Renal cortical epithelial cell (primary cell): ENCODE results near the gene ARHGAP28. TPM values are rescaled to one million over a fixed set of nuclear protein-coding genes. Genes with fewer than 3 reads are reported as not detected.
"Not testable (repeated sequence)": the region's sequence is repeated elsewhere in the genome, so short reads cannot be mapped to it uniquely, and the experiment has no call there.

Experiments used
- DNase-seq: peaks from one replicate; pipeline ENCODE4 v3.0.0-alpha.2; 2011; ENCODE audit warnings: low read depth
- total RNA-seq: library from RNA; depleted of rRNA; stranded (reverse); fragments of >200 nt; gene quantifications from 2 replicates; pipeline ENCODE4 v1.2.3, GENCODE V29; 2014

Gene ARHGAP28
- total RNA-seq, 1 donor from 2014 or later: 1.2 TPM

DNA sequence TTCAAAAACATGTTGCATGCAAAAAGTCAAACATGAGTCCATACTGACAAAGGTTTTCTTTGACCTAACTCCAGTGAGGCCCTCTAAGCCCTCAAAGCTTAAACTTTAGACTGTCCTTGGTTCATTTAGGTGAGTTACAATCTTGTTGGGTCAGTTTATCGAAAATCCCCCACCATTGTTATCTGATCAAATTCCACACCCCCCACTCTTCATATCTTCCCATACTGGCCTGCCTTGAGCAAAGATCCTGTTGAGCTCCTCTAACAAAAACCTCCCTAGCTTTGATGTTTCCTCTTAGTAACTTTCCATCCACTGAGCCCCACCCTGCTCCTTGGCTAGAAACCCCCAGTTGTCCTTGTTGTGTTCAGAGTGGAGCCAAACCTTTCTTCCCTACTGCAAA, 193.7 kb downstream of the ARHGAP28 start:
- DNase-seq: no peak

- DNase-seq: no peak
These were observed 197.6 kb downstream of the ARHGAP28 start for GRCh38 chr18:6927153-6927552.

GRCh38 chr18:6928359-6928758, 198.8 kb downstream of the ARHGAP28 start:
- DNase-seq: no peak

- DNase-seq: no peak
These were observed 200.0 kb downstream of the ARHGAP28 start for GRCh38 chr18:6929370-6930102.

DNA sequence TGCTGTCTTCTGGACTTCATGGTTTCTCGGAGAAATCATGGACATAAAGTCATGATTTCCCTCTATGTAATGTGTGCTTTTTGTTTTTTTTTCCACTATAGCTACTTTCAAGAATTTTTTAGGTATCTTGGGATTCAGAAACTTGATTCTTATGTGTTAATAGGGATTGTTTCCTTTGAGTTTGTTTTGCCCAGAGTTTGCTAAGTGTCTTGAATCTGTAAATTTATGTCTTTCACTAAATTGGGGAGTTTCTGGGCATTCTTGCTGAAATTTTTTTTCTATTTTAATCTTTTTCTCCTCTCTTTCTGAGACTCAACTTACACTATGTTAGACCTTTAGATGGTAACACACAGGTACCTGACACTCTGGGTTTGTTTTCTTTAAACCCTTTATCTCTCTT, 205.3 kb downstream of the ARHGAP28 start:
- no peak for DNase-seq

DNA sequence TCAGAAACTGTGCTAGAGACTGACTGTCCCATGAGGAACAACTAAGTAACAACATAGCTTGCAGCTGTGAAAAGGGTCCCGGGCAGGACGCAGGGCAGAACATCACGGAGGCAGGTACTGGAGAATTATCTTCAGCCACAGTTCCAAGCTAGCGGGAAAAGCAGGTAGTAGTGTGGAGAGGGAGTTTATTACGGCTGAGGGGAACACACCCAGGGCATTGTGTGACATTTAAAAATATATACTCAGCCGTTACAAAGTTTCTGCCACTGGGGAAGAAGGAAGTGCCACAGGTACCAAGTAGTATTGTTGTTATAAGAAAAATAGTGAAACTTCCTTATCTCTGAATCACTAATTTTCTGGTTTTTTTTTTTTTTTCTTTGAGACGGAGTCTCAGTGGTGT, 208.5 kb downstream of the ARHGAP28 start:
- DNase-seq: no peak

DNA sequence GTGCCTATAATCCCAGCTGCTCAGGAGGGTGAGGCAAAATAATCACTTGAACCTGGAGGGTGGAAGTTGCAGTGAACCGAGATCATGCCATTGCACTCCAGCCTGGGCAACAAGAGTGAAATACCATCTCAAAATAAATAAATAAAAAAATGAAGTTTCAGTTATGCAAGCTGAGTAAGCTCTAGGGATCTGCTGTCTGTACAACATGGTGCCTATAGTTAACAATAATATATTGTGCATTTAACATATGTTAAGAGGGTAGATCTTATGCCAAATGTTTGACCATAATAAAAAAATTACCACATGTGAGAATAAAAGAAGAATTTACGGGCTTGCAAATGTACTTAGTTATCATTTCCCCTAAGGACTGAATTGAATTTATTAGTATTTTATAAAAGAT, 208.9 kb downstream of the ARHGAP28 start:
- DNase-seq: not testable (repeated sequence)

GRCh38 chr18:6939972-6940371, 210.5 kb downstream of the ARHGAP28 start:
- no peak for DNase-seq

- no peak for DNase-seq
These were observed 210.9 kb downstream of the ARHGAP28 start for GRCh38 chr18:6940451-6940850.

- DNase-seq: no peak
These were observed 212.5 kb downstream of the ARHGAP28 start for GRCh38 chr18:6941996-6942395.

- no peak for DNase-seq
These were observed 213.2 kb downstream of the ARHGAP28 start for GRCh38 chr18:6942742-6943141.

- DNase-seq: no peak
These were observed 213.6 kb downstream of the ARHGAP28 start for GRCh38 chr18:6943143-6943542.

DNA sequence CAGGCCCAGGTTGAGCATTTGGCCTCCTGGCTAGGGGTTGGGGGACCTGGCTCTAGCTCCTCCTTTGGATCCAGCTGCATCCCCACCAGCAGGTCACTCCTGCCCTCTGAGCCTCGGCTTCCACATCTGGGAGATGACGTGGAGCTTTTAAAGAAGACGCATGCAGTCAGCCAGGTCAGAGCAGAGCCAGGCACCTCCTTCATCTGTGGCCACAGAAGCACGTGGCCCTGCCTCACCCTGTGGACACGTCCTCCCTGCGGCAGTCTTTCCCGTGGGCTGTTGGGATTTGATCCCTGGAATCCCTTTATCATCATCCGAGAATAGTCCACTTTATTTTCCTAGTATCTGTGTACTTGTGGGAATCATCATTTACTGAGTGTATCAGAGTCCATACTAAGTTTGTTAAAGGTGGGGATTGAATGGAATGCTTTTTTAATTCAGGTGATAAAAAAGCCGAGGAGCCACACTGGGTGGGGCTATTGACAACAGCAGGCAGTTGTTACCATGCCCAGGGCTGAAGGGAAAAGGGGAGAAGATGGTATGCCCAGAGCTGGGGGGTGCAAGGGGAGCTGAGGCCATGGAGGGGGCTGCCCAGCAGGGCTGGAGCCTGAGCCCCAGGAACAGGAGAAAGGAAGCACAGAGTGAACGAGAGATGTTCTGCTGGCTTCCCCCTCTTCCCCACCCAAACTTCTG, 218.0 kb downstream of the ARHGAP28 start:
- no peak for DNase-seq

GRCh38 chr18:6948281-6949055, 219.0 kb downstream of the ARHGAP28 start:
- DNase-seq: no peak

- DNase-seq: no peak
These were observed 220.5 kb downstream of the ARHGAP28 start for GRCh38 chr18:6949800-6950586.

DNA sequence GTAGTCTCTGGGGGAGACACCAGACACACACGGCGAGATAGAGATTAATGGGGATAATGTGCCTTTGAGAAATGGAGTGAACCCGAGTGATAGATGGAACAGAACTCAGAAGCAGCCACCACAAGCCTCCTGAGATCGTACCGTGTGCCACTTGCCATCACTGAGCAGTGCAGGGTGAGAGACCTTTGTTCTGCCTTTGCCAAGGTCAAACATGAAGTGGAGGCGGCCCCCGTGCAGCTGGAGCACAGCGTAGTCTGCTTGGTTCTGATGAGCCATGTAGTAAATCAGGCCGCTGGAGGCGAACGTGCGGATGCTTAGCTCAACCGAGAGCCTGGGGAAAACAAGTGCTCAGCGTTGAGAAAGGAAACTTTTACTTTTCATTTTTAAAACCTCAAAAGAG, 221.1 kb downstream of the ARHGAP28 start:
- DNase-seq: no peak

DNA sequence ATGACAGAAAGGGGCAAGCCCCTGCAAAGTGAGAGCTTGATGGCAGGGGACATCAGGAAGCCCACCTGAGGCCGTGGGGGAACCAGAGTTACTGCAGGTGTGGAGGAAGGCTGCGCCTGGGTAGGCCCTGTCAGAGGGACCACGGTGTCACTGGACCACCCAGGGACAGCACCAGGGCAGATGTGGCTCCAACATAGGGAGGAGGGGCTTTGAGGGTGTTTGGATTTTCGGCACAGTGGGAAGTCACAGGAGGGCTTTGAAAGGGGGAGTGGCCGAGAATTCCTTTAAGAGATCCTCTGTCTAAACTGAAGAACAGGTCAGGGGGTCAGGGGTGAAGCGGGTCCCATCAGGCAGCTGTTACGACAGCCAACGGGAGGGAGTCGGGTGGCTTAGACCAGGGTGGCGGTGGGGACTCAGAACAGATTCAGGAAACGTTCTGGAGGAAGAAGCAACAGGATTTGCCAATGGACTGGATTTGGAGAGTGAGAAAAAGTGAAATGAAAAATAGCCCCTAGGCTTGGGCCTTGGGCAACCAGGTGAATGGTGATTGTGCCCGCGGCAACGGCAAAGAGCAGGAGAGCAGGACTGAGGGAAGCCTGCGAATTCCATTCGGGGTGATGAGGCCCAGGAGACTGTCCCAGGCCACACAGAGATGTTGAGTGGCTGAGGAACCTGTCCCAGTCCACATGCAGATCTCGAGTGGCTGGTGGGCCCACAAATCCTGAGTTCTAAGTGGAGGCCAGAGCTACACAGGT, 222.0 kb downstream of the ARHGAP28 start:
- no peak for DNase-seq

- DNase-seq: no peak
These were observed 225.0 kb downstream of the ARHGAP28 start for GRCh38 chr18:6954501-6954900.

- no peak for DNase-seq
These were observed 225.8 kb downstream of the ARHGAP28 start for GRCh38 chr18:6955304-6955703.

GRCh38 chr18:6956495-6956894, 227.0 kb downstream of the ARHGAP28 start:
- no peak for DNase-seq

- DNase-seq: no peak
These were observed 227.5 kb downstream of the ARHGAP28 start for GRCh38 chr18:6956999-6957398.
